Keratinocyte (primary cell): ENCODE results near the gene SACS. TPM values are rescaled to one million over a fixed set of nuclear protein-coding genes. Genes with fewer than 3 reads are reported as not detected.

Experiments used
- DNase-seq: peaks from one replicate; pipeline ENCODE4 v3.0.0-alpha.2; 2011; ENCODE audit warnings: low read depth, missing footprints, low spot score
- FAIRE-seq: peaks from 2 replicates; lab custom pipeline; 2011; peaks lifted over from hg19 to GRCh38; lab: Jason Lieb, UNC
- H2AFZ ChIP-seq: 2 replicates; pipeline ENCODE4 v1.6.0; 2012; ENCODE audit warnings: low read length, control low read depth, inconsistent platforms; ENCODE audit not compliant: control insufficient read depth
- H3K27ac ChIP-seq: 2 replicates; pipeline ENCODE4 v1.5.1; 2011; ENCODE audit warnings: low read length; ENCODE audit not compliant: control insufficient read depth, insufficient read depth
- H3K27me3 ChIP-seq: 3 replicates; pipeline ENCODE4 v1.6.0; 2011; ENCODE audit warnings: low read length; ENCODE audit not compliant: control insufficient read depth, insufficient read depth; ENCODE audit errors: extremely low read depth
- H3K36me3 ChIP-seq, 2 experiments: 2 replicates in 1 of 2; 3 replicates in 1 of 2; pipeline ENCODE4 v1.5.1; 2011; ENCODE audit warnings: low read length in 2 of 2, mild to moderate bottlenecking in 1 of 2; ENCODE audit not compliant: control insufficient read depth in 2 of 2, insufficient read depth in 2 of 2; ENCODE audit errors: extremely low read depth in 1 of 2
- H3K4me1 ChIP-seq: 3 replicates; pipeline ENCODE4 v1.5.1; 2011; ENCODE audit warnings: low read length; ENCODE audit not compliant: control insufficient read depth, insufficient read depth; ENCODE audit errors: extremely low read depth
- H3K4me2 ChIP-seq: 3 replicates; pipeline ENCODE4 v1.6.0; 2011; ENCODE audit warnings: low read depth, low read length; ENCODE audit not compliant: control insufficient read depth, insufficient read depth; ENCODE audit errors: extremely low read depth
- H3K4me3 ChIP-seq, 3 experiments: fragments of 200-600 bp in 1 of 3; sonication (generic) in 1 of 3; 2 replicates in 2 of 3; 3 replicates in 1 of 3; pipeline ENCODE4 v1.5.1; 2011 to 2016; ENCODE audit warnings: low read length in 3 of 3, mild to moderate bottlenecking in 3 of 3, control low read depth in 2 of 3, inconsistent platforms in 1 of 3, low read depth in 1 of 3, mixed read lengths in 1 of 3, mixed run types in 1 of 3, moderate library complexity in 1 of 3; ENCODE audit not compliant: control insufficient read depth in 2 of 3, insufficient read depth in 2 of 3; ENCODE audit errors: extremely low read depth in 1 of 3
- H3K79me2 ChIP-seq: 2 replicates; pipeline ENCODE4 v1.6.0; 2012; ENCODE audit warnings: low read length; ENCODE audit not compliant: control insufficient read depth, insufficient read depth
- H3K9ac ChIP-seq: 3 replicates; pipeline ENCODE4 v1.6.0; 2011; ENCODE audit warnings: low read length; ENCODE audit not compliant: control insufficient read depth, insufficient read depth; ENCODE audit errors: extremely low read depth
- H3K9me1 ChIP-seq: 3 replicates; pipeline ENCODE4 v1.6.0; 2011; ENCODE audit warnings: low read length; ENCODE audit not compliant: control insufficient read depth, insufficient read depth; ENCODE audit errors: extremely low read depth
- H3K9me3 ChIP-seq: 2 replicates; pipeline ENCODE4 v1.5.1; 2012; ENCODE audit warnings: low read depth, low read length; ENCODE audit not compliant: control insufficient read depth
- H4K20me1 ChIP-seq: 3 replicates; pipeline ENCODE4 v1.6.0; 2011; ENCODE audit warnings: low read length; ENCODE audit not compliant: control insufficient read depth, insufficient read depth; ENCODE audit errors: extremely low read depth
- CTCF ChIP-seq, 3 experiments: IDR thresholded peaks in 1 of 3; conservative IDR thresholded peaks in 1 of 3; optimal IDR thresholded peaks in 1 of 3; 2 replicates in 2 of 3; 3 replicates in 1 of 3; pipeline versions ENCODE3 to v1.5.1; 2011; ENCODE audit warnings: low read length in 3 of 3, mild to moderate bottlenecking in 3 of 3, moderate library complexity in 2 of 3, control low read depth in 1 of 3, inconsistent platforms in 1 of 3; ENCODE audit not compliant: insufficient read depth in 2 of 3; ENCODE audit errors: extremely low read depth in 1 of 3
- EZH2 ChIP-seq: IDR thresholded peaks from one replicate; pipeline ENCODE4 v1.6.1; 2012; ENCODE audit warnings: inconsistent platforms, mild to moderate bottlenecking, low read length, moderate library complexity
- dilution Hi-C: fragments of 300-500 bp; cut with MboI; formaldehyde crosslinking; loops from one replicate; pipeline ENCODE4 v1.7.0; 2020; ENCODE audit warnings: low sequenced_read_pairs; ENCODE audit not compliant: extremely low pct_ligation_motif_present
- polyA plus RNA-seq, 5 experiments: library from polyadenylated mRNA; depleted of rRNA in 3 of 5; stranded (reverse) in 3 of 5; stranded (forward) in 1 of 5; unstranded in 1 of 5; fragments of >200 nt; gene quantifications; 1 replicate in 1 of 5; 2 replicates in 3 of 5; 3 replicates in 1 of 5; pipeline versions ENCODE4 v1.2.1 to v1.2.3, GENCODE V29; 2011 to 2012; ENCODE audit warnings: missing spikeins in 2 of 5, low read depth in 1 of 5, low replicate concordance in 1 of 5

The SACS gene
- polyA plus RNA-seq, 1 donor (not counting 4 experiments of a cell fraction or from before 2014, with no cell fraction given) = 13.5 TPM

- H4K20me1 ChIP-seq = no peaks in the 10 kb centered on the region
- no peaks in the 10 kb centered on the region for H3K36me3 ChIP-seq
- TF ChIP-seq EZH2 = no peak
- no peak for TF ChIP-seq CTCF (optimal IDR thresholded peaks at IDR 0.05 in 1 of 3, IDR thresholded peaks at IDR 0.05 in 1 of 3, conservative IDR thresholded peaks at IDR 0.05 in 1 of 3; ENCODE audit: extremely low read depth in 1 of 3, insufficient read depth in 2 of 3, low read length in 3 of 3)
- FAIRE-seq (peak; percentile 59), DNase-seq (peak; percentile 63)
- peaks cover 35% of the 10 kb centered on the region for H3K4me1 ChIP-seq
- no peaks in the 10 kb centered on the region for H3K9me1 ChIP-seq
- no peaks in the 10 kb centered on the region for H3K9me3 ChIP-seq
- H3K27me3 ChIP-seq = no peaks in the 10 kb centered on the region
- peak overlapping the region; percentile 79 for H3K27ac ChIP-seq
- H3K79me2 ChIP-seq = peaks cover 13% of the 10 kb centered on the region
- peak overlapping the region; percentile 29 for H3K9ac ChIP-seq
- no peak overlapping the region for H3K4me3 ChIP-seq
- dilution Hi-C loops = no loop called here
- H2AFZ ChIP-seq = peak overlapping the region; percentile 9
- H3K4me2 ChIP-seq = peak overlapping the region; percentile 47
These were observed 55.4 kb downstream of the SACS start for GRCh38 chr13:23377983-23378632.

- Histone ChIP-seq H3K36me3 (no peaks in the 10 kb centered on the region), H2AFZ (peak overlapping the region; percentile 9), H3K27me3 (no peaks in the 10 kb centered on the region), H3K9me3 (no peaks in the 10 kb centered on the region), H3K4me2 (peak overlapping the region; percentile 47), H3K4me1 (peaks cover 37% of the 10 kb centered on the region), H3K27ac (peak overlapping the region; percentile 79), H3K9me1 (no peaks in the 10 kb centered on the region), H4K20me1 (no peaks in the 10 kb centered on the region), H3K4me3 (no peak overlapping the region), H3K79me2 (peaks cover 18% of the 10 kb centered on the region), H3K9ac (peak overlapping the region; percentile 29)
- TF ChIP-seq EZH2 = no peak
- TF ChIP-seq CTCF (optimal IDR thresholded peaks at IDR 0.05 in 1 of 3, IDR thresholded peaks at IDR 0.05 in 1 of 3, conservative IDR thresholded peaks at IDR 0.05 in 1 of 3; ENCODE audit: extremely low read depth in 1 of 3, insufficient read depth in 2 of 3, low read length in 3 of 3) = no peak
- FAIRE-seq (no peak), DNase-seq (no peak)
- dilution Hi-C loops = no loop called here
These were observed 55.9 kb downstream of the SACS start for GRCh38 chr13:23377579-23377978.
